Hepatocyte (in vitro differentiated cells): ENCODE data around the gene JUND.

Experiments used
- EZH2 ChIP-seq: fragments of 200-600 bp; sonication (generic); IDR thresholded peaks from 2 replicates; pipeline ENCODE4 v1.6.1; 2016; ENCODE audit warnings: antibody characterized with exemption, mild to moderate bottlenecking, borderline replicate concordance
- EZH2phosphoT487 ChIP-seq: fragments of 200-600 bp; sonication (generic); IDR thresholded peaks from one replicate; pipeline ENCODE4 v1.6.1; 2018; ENCODE audit warnings: antibody characterized with exemption, mild to moderate bottlenecking, low read depth, moderate library complexity; ENCODE audit not compliant: unreplicated experiment, severe bottlenecking
- TF ChIP-seq, protein P1 (sequence below): fragments of 200-600 bp; sonication (generic); IDR thresholded peaks from 2 replicates; pipeline ENCODE4 v1.5.1; 2016; ENCODE audit warnings: antibody characterized with exemption, mild to moderate bottlenecking; ENCODE audit not compliant: poor library complexity

DNA sequence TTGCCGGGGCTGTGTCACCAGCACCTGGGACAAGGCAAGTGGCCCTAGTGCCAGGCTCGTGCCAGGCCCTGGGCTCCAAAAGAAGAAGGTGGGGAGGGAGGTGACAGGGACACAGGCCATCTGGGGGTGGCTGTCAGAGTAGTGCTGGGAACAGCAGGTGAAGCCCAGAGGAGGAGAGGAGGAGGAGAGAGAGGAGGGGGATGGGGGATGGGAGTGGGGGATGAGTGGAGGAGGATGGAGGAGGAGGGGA is 22.7 kb upstream of the JUND start:
- TF ChIP-seq, protein P1, sequence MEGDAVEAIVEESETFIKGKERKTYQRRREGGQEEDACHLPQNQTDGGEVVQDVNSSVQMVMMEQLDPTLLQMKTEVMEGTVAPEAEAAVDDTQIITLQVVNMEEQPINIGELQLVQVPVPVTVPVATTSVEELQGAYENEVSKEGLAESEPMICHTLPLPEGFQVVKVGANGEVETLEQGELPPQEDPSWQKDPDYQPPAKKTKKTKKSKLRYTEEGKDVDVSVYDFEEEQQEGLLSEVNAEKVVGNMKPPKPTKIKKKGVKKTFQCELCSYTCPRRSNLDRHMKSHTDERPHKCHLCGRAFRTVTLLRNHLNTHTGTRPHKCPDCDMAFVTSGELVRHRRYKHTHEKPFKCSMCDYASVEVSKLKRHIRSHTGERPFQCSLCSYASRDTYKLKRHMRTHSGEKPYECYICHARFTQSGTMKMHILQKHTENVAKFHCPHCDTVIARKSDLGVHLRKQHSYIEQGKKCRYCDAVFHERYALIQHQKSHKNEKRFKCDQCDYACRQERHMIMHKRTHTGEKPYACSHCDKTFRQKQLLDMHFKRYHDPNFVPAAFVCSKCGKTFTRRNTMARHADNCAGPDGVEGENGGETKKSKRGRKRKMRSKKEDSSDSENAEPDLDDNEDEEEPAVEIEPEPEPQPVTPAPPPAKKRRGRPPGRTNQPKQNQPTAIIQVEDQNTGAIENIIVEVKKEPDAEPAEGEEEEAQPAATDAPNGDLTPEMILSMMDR: no peak
- TF ChIP-seq EZH2 (no peak), EZH2phosphoT487 (no peak)
